ENCODE measurements around the gene CRCP.

DNA sequence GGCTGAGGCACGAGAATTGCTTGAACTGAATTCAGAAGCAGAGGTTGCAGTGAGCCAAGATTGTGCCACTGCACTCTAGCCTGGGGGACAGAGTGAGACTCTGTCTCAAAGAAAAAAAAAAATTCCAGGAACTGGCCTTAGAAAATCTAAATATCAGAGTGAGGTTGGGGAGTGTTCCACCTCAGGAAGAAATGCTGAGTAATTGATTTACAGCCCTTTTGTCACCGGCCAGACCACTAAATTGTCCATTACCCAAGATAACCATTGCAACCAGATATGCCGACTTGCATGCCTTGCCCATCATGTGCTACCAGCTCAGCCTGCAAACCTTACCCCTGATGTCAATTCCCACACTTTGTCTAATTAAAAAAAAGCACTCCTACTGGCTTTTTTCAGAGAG, 42.4 kb downstream of the CRCP start:
- TF ChIP-seq, protein P1, sequence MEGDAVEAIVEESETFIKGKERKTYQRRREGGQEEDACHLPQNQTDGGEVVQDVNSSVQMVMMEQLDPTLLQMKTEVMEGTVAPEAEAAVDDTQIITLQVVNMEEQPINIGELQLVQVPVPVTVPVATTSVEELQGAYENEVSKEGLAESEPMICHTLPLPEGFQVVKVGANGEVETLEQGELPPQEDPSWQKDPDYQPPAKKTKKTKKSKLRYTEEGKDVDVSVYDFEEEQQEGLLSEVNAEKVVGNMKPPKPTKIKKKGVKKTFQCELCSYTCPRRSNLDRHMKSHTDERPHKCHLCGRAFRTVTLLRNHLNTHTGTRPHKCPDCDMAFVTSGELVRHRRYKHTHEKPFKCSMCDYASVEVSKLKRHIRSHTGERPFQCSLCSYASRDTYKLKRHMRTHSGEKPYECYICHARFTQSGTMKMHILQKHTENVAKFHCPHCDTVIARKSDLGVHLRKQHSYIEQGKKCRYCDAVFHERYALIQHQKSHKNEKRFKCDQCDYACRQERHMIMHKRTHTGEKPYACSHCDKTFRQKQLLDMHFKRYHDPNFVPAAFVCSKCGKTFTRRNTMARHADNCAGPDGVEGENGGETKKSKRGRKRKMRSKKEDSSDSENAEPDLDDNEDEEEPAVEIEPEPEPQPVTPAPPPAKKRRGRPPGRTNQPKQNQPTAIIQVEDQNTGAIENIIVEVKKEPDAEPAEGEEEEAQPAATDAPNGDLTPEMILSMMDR (IDR thresholded peaks at IDR 0.05; ENCODE audit: low read length), result no peak
- no peak for TF ChIP-seq EZH2 (IDR thresholded peaks at IDR 0.05; ENCODE audit: borderline replicate concordance, low read length)
